B cell (primary cell): ENCODE measurements around the gene MLXIP.

Experiments
- CTCF ChIP-seq: fragments of 200-600 bp; IDR thresholded peaks from one replicate; pipeline ENCODE4 v1.8.0; 2022; ENCODE audit warnings: antibody characterized with exemption, mild to moderate bottlenecking
- EZH2 ChIP-seq: IDR thresholded peaks from 2 replicates; pipeline ENCODE4 v1.6.1; 2012; ENCODE audit warnings: borderline replicate concordance, low read depth, mild to moderate bottlenecking, moderate library complexity, low read length; ENCODE audit not compliant: insufficient read depth, poor library complexity, severe bottlenecking

DNA sequence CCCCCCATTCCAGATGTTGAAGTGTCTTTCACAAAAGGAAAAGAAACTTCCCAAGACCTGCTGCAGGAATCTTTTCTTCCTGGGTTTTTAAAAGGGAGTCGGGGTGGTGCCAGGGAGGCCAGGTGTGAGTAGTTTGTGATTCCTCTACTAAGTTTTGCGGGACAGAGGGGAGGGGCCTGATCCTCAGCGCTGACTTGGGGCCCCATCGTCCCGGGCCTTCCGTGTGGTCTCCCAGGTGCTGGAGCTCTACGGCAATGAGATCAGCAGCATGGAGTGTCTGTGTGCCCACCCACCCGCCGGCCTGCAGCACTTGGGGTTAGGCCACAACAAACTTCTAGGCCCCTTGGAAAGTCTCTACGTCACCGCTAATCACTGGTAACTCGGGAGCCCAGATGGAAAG, 108.9 kb downstream of the MLXIP start:
- TF ChIP-seq CTCF = no peak
- no peak for TF ChIP-seq EZH2
